NCI-H2081 (cell line): ENCODE results near the gene RYR2.

Experiments used
- DNase-seq, 2 experiments: peaks; one replicate each; lab custom pipeline; 2025; lab: John Stamatoyannopoulos, UW

RYR2 gene

DNA sequence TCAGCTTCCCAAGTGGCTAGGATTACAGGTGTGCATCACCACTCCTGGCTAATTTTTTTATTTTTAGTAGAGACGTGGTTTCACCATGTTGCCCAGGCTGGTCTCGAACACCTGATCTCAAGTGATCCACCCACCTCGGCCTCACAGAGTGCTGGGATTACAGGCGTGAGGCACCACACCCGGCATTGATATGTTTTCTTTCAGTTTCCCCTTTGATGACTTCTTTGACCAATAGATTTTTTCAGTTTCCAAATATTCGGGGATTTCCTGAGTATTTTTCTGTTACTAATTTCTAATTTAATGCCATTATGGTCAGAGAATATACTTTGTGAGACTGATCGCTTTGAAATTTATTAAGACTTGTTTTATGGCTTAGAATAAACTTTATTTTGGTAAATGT is 406.1 kb downstream of the RYR2 start:
- no peak for DNase-seq

GRCh38 chr1:237457573-237457972 is 415.6 kb downstream of the RYR2 start:
- no peak for DNase-seq

DNA sequence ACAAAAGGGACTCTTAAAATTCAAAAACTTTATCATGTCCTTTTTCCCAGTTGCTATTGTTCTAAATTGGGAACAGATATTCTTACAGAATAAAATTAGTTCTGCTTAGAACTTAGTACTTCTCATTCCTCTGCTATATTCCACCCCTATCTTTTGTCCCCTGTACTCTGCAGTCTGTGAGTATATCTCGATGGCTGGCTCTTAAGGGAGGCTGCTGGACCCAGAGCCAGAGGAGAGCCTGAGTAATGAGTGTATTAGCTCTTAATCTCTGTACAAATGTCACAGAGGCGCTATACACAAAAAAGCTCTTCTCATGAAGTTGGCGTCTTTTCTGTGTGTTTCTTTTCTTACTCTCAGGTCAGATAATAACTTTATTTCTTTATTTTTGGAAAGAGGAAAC is 425.3 kb downstream of the RYR2 start:
- no peak for DNase-seq

- DNase-seq, result peak; percentile 66 to 77
These were observed 428.8 kb downstream of the RYR2 start for GRCh38 chr1:237470712-237471338.

- DNase-seq, result no peak
These were observed 429.4 kb downstream of the RYR2 start for GRCh38 chr1:237471377-237471776.

DNA sequence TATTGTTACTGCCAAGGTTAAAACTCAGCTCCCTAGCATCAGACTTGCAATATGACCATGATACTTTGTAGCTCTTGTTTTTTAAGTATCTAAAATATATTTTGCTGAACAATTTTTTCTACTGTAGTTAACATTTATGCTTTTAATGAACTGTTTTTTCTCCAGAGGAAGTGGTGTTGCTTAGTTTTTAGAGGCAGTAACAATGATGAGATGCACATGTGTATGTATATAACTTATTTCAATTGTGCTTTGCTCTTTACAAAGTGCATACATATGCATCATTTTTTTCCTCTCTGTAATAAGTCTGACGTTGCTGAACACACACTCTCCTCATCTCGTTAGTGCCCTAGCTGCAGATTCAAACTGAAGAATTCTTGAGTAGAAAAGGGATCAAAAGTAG is 430.0 kb downstream of the RYR2 start:
- DNase-seq, result no peak

DNA sequence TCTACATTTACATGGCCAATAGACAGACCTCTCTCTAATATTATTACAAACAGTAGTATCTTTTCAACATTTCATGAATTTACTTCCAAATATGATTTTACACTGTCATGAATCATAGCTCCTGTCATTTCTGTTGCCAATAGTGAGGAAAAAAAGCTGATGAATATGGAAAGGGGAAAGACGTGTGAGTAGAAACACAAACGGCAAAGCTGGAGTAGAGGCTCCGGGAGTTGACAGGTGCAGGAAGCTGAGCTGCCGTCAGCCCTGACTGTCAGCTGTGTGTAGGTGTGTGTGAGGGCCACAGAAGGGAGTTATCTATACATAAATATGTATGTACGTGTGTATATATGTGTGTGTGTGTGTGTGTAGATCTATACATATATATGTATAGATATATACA is 431.9 kb downstream of the RYR2 start:
- DNase-seq, result no peak

DNA sequence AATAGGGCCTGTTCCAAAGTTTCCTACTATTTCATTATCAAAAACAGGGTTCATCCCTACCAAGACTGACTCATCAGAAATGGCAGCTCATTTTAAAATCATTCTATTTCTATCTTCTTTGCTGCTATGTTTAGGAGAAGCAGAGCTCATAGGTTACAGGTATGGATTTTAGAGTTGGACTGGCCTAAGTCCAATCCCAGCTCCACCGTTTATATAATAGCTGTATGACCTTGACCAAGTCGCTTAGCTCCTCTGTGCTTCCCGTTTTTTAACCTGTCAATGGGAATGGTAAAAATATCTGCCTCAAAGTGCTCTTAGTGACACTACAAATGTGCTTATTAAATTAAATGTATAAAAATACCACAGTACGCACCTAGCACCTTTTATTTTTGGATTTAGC is 436.1 kb downstream of the RYR2 start:
- no peak for DNase-seq

GRCh38 chr1:237478842-237479241 is 436.9 kb downstream of the RYR2 start:
- no peak for DNase-seq

GRCh38 chr1:237482777-237483176 is 440.8 kb downstream of the RYR2 start:
- no peak for DNase-seq

DNA sequence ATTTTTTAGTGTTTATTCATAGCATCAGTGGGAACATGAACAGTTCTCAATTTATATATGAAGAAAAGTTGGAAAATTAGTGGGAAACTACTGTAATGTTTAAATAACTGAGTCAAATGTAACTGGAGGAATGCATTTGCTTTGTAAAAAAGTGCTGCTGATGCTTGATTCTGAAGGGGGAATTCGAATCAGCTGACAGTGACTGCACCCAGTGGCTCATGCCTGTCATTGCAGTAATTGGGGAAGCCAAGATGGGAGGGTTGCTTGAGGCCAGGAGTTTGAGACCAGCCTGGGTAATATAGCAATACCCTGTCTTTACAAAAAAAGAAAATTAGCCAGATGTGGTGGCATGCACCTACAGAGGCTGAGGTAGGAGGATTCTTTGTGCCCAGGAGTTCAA is 450.4 kb downstream of the RYR2 start:
- no peak for DNase-seq

GRCh38 chr1:237500566-237500965 is 458.6 kb downstream of the RYR2 start:
- no peak for DNase-seq

DNA sequence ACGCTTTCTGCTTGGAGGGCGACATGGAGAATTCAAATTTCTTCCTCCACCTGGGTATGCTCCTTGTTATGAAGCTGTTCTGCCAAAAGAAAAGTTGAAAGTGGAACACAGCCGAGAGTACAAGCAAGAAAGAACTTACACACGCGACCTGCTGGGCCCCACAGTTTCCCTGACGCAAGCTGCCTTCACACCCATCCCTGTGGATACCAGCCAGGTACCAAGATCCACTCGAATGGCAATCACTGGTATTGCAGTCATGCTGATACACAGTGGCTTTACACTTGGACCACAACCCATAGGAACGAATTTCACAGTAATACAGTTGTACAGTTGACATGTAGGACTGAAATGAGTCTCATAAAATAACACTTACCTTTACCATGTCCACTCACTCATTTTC is 461.3 kb downstream of the RYR2 start:
- DNase-seq, result no peak

DNA sequence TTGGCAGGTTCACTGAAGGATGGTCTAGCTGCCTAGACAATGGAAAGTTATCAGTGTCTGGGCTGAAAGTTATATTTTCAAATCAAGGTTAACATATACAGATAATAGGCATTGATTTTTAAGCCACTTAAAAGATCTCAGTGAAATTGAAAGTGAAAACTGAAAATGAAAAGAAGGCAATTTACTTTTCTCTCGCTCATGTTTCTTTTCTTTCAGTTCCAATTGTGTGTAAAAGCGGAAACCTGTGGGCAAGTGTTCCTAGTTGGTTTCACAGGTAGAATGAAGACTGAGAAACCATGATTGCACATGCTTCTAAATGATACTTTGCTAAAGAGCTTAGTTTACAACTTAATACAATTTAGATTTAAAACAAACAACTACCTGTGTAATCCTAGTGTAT is 465.0 kb downstream of the RYR2 start:
- no peak for DNase-seq

DNA sequence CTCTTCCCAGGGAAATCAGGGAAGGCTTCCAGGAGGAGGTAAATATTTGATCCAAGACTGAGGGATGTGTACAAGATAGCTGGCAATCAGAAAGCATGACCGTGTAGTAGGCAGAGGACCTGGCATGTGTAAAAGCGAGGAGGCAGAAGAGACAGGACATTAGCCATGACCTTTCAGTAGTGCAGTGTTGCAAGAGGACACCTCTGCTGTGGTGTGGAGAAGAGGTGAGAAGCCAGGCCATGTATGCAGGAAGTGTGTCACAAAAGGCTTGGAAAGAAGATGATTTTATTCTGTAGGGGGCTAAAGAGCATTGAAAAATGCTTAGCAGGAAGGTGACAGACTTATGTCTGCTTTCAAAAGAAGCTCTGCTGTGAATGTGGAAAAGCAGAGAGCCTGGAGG is 467.8 kb downstream of the RYR2 start:
- DNase-seq, result no peak

- no peak for DNase-seq
These were observed 483.1 kb downstream of the RYR2 start for GRCh38 chr1:237525102-237525501.

GRCh38 chr1:237527761-237528160 is 485.8 kb downstream of the RYR2 start:
- no peak for DNase-seq

DNA sequence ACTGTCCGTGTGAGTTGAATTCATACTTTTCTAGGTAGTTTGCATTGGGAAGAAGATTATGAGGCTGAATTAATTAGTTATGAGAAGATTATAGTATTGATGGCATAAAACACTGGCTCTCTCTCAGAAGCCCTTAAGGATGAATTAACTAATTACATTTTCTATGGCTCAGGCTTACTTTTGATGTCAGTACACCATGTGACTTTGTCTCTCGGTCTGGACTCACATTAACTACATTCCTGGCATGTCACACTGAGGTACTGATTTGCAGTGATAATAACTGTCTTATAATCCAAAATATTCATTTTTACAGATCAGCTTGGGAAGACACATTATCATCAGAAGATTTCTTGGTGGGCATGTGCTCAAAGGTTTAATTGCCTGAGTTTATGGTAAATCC is 486.6 kb downstream of the RYR2 start:
- DNase-seq, result no peak

DNA sequence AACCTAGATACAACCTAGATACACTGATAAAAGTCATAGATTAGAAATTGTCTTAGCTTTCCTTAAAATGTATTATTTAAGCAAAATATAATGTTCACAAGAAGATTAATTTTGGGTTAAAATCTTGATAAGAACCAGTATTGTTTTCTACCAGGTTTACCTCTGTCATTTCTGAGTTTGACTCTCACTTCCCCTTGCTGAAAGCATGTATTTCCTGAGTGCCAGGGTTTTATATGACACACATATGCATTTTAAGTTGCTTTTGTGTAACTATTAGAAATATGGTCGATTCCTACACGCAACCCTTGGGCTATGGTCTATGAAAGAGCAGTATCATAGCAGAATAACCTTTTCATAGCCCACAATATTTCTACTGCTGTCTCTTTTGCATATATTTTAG is 497.1 kb downstream of the RYR2 start:
- DNase-seq, result no peak

GRCh38 chr1:237542525-237543418 is 500.8 kb downstream of the RYR2 start:
- DNase-seq, result no peak

GRCh38 chr1:237553078-237553477 is 511.1 kb downstream of the RYR2 start:
- no peak for DNase-seq

- DNase-seq, result no peak
These were observed 514.9 kb downstream of the RYR2 start for GRCh38 chr1:237556911-237557310.

- DNase-seq, result peak; percentile 81 to 82
These were observed 520.3 kb downstream of the RYR2 start for GRCh38 chr1:237562242-237562823.
